SHP77 treated with DMSO at 0.1 percent for 48 hours (cell line): Measurements from ENCODE around the gene ELMOD1.

Experiments
- DNase-seq: peaks from one replicate; lab custom pipeline; 2025; lab: John Stamatoyannopoulos, UW

The ELMOD1 gene

GRCh38 chr11:107646783-107647182 is 55.8 kb downstream of the ELMOD1 start:
- no peak for DNase-seq

GRCh38 chr11:107648242-107648641 is 57.3 kb downstream of the ELMOD1 start:
- DNase-seq, result no peak

GRCh38 chr11:107651672-107652071 is 60.7 kb downstream of the ELMOD1 start:
- DNase-seq, result no peak

- no peak for DNase-seq
These were observed 62.1 kb downstream of the ELMOD1 start for GRCh38 chr11:107653076-107653475.

GRCh38 chr11:107655602-107656001 is 64.7 kb downstream of the ELMOD1 start:
- no peak for DNase-seq

GRCh38 chr11:107659310-107659709 is 68.4 kb downstream of the ELMOD1 start:
- DNase-seq, result no peak

GRCh38 chr11:107660066-107660465 is 69.1 kb downstream of the ELMOD1 start:
- no peak for DNase-seq

- no peak for DNase-seq
These were observed 70.7 kb downstream of the ELMOD1 start for GRCh38 chr11:107661656-107662055.

- no peak for DNase-seq
These were observed 74.1 kb downstream of the ELMOD1 start for GRCh38 chr11:107665018-107665417.

GRCh38 chr11:107666911-107667613 is 76.1 kb downstream of the ELMOD1 start:
- no peak for DNase-seq

GRCh38 chr11:107669191-107669740 is 78.3 kb downstream of the ELMOD1 start:
- no peak for DNase-seq

GRCh38 chr11:107669893-107670601 is 79.1 kb downstream of the ELMOD1 start:
- no peak for DNase-seq

GRCh38 chr11:107675902-107676301 is 85.0 kb downstream of the ELMOD1 start:
- DNase-seq, result no peak

- DNase-seq, result no peak
These were observed 85.5 kb downstream of the ELMOD1 start for GRCh38 chr11:107676336-107677057.

- DNase-seq, result no peak
These were observed 87.1 kb downstream of the ELMOD1 start for GRCh38 chr11:107677924-107678631.

GRCh38 chr11:107678632-107678971 is 87.7 kb downstream of the ELMOD1 start:
- no peak for DNase-seq

- no peak for DNase-seq
These were observed 88.5 kb downstream of the ELMOD1 start for GRCh38 chr11:107679255-107680024.

GRCh38 chr11:107682171-107682570 is 91.2 kb downstream of the ELMOD1 start:
- no peak for DNase-seq

GRCh38 chr11:107682572-107682971 is 91.6 kb downstream of the ELMOD1 start:
- no peak for DNase-seq

GRCh38 chr11:107683061-107683460 is 92.1 kb downstream of the ELMOD1 start:
- DNase-seq, result no peak

GRCh38 chr11:107683807-107684206 is 92.9 kb downstream of the ELMOD1 start:
- DNase-seq, result no peak
